Adrenal gland (tissue), 12 donors: ENCODE results near the gene KLRF2. TPM values are rescaled to one million over a fixed set of nuclear protein-coding genes. Genes with fewer than 3 reads are reported as not detected.
"Not testable (repeated sequence)": the region's sequence is repeated elsewhere in the genome, so short reads cannot be mapped to it uniquely, and the experiment has no call there.

Source experiments
- DNase-seq, 7 donors: peaks; one replicate each; pipeline ENCODE4 v3.0.0-alpha.2; 2019 to 2020
- H3K27ac ChIP-seq, 5 donors: fragments of 200-600 bp; sonication (generic) in 4 of 5; 1 replicate in 3 of 5; 2 replicates in 2 of 5; pipeline versions ENCODE4 v1.5.1 to v1.8.0; 2016 to 2020; ENCODE audit warnings: mild to moderate bottlenecking in 1 of 5
- H3K27me3 ChIP-seq: fragments of 200-600 bp; 2 replicates; pipeline ENCODE4 v1.8.0; 2021
- H3K36me3 ChIP-seq, 2 donors: fragments of 200-600 bp; replicated peaks in 1 of 2; 1 replicate in 1 of 2; 2 replicates in 1 of 2; pipeline versions ENCODE4 v1.5.1 to v1.8.0; 2018 to 2022
- H3K4me1 ChIP-seq, 2 donors: fragments of 200-600 bp; replicated peaks in 1 of 2; 1 replicate in 1 of 2; 2 replicates in 1 of 2; pipeline versions ENCODE4 v1.5.1 to v1.8.0; 2018 to 2021
- H3K4me3 ChIP-seq, 4 donors: fragments of 200-600 bp; sonication (generic) in 3 of 4; one replicate each; pipeline ENCODE4 v1.5.1; 2016 to 2018
- H3K9me3 ChIP-seq, 3 donors: fragments of 200-600 bp; sonication (generic) in 1 of 3; replicated peaks in 1 of 3; 1 replicate in 2 of 3; 2 replicates in 1 of 3; pipeline versions ENCODE4 v1.5.1 to v1.8.0; 2016 to 2021
- CTCF ChIP-seq, 6 experiments: fragments of 450-650 bp in 4 of 6; fragments of 200-600 bp in 2 of 6; sonication (generic) in 1 of 6; IDR thresholded peaks; 1 replicate in 5 of 6; 2 replicates in 1 of 6; pipeline versions ENCODE4 v1.5.1 to v1.8.0; 2016 to 2021; ENCODE audit warnings: antibody characterized with exemption in 6 of 6, mild to moderate bottlenecking in 2 of 6, moderate library complexity in 1 of 6
- POLR2A ChIP-seq, 2 donors: fragments of 450-650 bp; IDR thresholded peaks; one replicate each; pipeline ENCODE4 v1.6.1; 2017; ENCODE audit warnings: antibody characterized with exemption in 2 of 2, mild to moderate bottlenecking in 2 of 2, moderate library complexity in 1 of 2
- WGBS, 4 donors: extraction: QIAGEN DNeasy Blood & Tissue Kit in 2 of 4; methylation state at CpG; one replicate each; pipeline versions ENCODE4 v1.1.5 to v1.1.7; 2013 to 2017; 5-methylcytosine and 5-hydroxymethylcytosine counted together
- intact Hi-C, 2 donors: fragments of 100-400 bp; cut with DNase I; formaldehyde crosslinking; loops; one replicate each; pipeline versions ENCODE4 v1.14.1 to v1.15.0; 2022 to 2023
- polyA plus RNA-seq, 3 donors: library from polyadenylated mRNA; stranded (reverse); fragments of 200-250 nt in 2 of 3; fragments of 350-450 nt in 1 of 3; fragmentation: Illumina TruSeq in 1 of 3; extraction: RNeasy Lipid Tissue Mini Kit (QIAGEN cat#74804) in 1 of 3; gene quantifications; one replicate each; pipeline ENCODE4 v1.2.3, GENCODE V29; 2013 to 2014
- total RNA-seq, 9 donors: library from RNA; depleted of rRNA in 4 of 9; stranded (reverse); fragments of >200 nt in 4 of 9; fragments of 120-200 nt in 1 of 9; fragmentation: NEBNext Ultra II Directional in 1 of 9; extraction: Animal tissue kit (Norgen Biotek cat#: 25700) in 1 of 9; gene quantifications; one replicate each; pipeline versions ENCODE4 v1.1.0 to v1.2.4, GENCODE V29; 2013 to 2023
- donor health status: healthy with polysubstance abuse.
- donor health status: Bipolar disorder and iron deficiency.
- donor health status: DM: yes; HTN: yes; CAD: no.
- donor health status: DM: no; HTN: no; CAD: no.
- donor health status: DM: no; HTN: no; CAD: no.
- donor health status: DM: yes; HTN: yes; CAD: no.

KLRF2 gene
- total and polyA plus RNA-seq, 12 donors = not detected

GRCh38 chr12:9872162-9872561, 9.1 kb upstream of the KLRF2 start:
- H3K4me1 ChIP-seq = peaks cover 0 to 4% of the 10 kb centered on the region in 2 donors
- DNase-seq = no peak
- no peaks in the 10 kb centered on the region for H3K27me3 ChIP-seq
- no peaks in the 10 kb centered on the region for H3K36me3 ChIP-seq
- no peaks in the 10 kb centered on the region for H3K9me3 ChIP-seq
- 81 to 93% (median 85%) methylated on average over 3 of the region's 3 CpGs for WGBS, 4 donors
- TF ChIP-seq POLR2A (IDR thresholded peaks at IDR 0.05) (no peak), CTCF (IDR thresholded peaks at IDR 0.05) (no peak)
- intact Hi-C loops = no loop called here
- H3K27ac ChIP-seq = no peak overlapping the region
- H3K4me3 ChIP-seq = no peak overlapping the region

- H3K27me3 ChIP-seq = no peaks in the 10 kb centered on the region
- no peaks in the 10 kb centered on the region for H3K9me3 ChIP-seq
- peaks cover 0 to 4% of the 10 kb centered on the region in 2 donors for H3K4me1 ChIP-seq
- intact Hi-C loops = no loop called here
- no peak overlapping the region for H3K4me3 ChIP-seq
- 80 to 91% (median 85%) methylated on average over 11 of the region's 11 CpGs for WGBS, 4 donors
- H3K36me3 ChIP-seq = no peaks in the 10 kb centered on the region
- TF ChIP-seq CTCF (IDR thresholded peaks at IDR 0.05) (no peak), POLR2A (IDR thresholded peaks at IDR 0.05) (no peak)
- no peak overlapping the region for H3K27ac ChIP-seq
- no peak for DNase-seq
These were observed 8.5 kb upstream of the KLRF2 start for GRCh38 chr12:9872742-9873141.

- H3K9me3 ChIP-seq, H3K36me3 ChIP-seq, DNase-seq, H3K27ac ChIP-seq, H3K4me1 ChIP-seq, intact Hi-C loops, H3K4me3 ChIP-seq, H3K27me3 ChIP-seq: not testable (repeated sequence)
- 93 to 100% (median 95%) methylated on average over 4 to 26 of the region's 26 CpGs; no CpG with 5 or more reads in 1 of the 4 donors for WGBS, 4 donors
These were observed 5.2 kb upstream of the KLRF2 start for GRCh38 chr12:9876120-9876519.

DNA sequence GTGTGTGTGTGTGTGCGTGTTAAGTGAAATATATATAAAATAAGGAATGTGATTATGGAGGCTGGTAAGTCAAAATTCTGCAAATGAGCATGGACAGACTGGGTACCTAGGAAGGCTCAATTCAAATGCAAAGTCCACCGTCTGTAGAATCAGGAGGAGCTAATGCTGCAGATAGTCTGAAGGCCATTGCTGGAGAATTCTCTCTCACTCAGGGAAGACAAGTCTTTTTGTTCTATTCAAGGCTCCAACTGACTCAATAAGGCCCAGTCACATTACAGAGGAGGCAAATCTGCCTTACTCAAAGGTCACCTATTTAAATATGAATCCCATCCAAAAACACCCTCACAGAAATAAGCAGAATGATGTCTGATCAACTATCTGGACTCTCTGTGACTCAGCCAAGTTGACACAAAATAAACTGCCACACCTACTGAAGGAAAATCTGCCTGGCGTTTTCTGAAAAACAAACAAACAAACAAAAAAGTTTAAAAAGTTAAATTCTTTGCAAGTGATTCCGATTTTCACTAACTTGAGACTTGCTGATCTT, 684 bp upstream of the KLRF2 start:
- no peaks in the 10 kb centered on the region for H3K4me1 ChIP-seq

More for the DNA sequence above, 684 bp upstream of the KLRF2 start:
- no peaks in the 10 kb centered on the region for H3K36me3 ChIP-seq
- WGBS, 4 donors = 69 to 76% (median 73%) methylated on average over 4 of the region's 4 CpGs
- DNase-seq = no peak
- no peaks in the 10 kb centered on the region for H3K9me3 ChIP-seq
- no peaks in the 10 kb centered on the region for H3K27me3 ChIP-seq
- H3K4me3 ChIP-seq = no peak overlapping the region
- intact Hi-C loops = no loop called here
- no peak overlapping the region for H3K27ac ChIP-seq
- TF ChIP-seq POLR2A (IDR thresholded peaks at IDR 0.05) = no peak
- TF ChIP-seq CTCF (IDR thresholded peaks at IDR 0.05) = no peak
